ELR (cell line): ENCODE data around the gene ASB16.

Experiments used
- DNase-seq: peaks from one replicate; pipeline ENCODE4 v3.0.0-alpha.2; 2015; ENCODE audit warnings: low read depth

ASB16 gene

GRCh38 chr17:44209786-44210341 is 39.4 kb downstream of the ASB16 start:
- DNase-seq, result peak; percentile 67

GRCh38 chr17:44210342-44211192 is 40.1 kb downstream of the ASB16 start:
- peak; percentile 89 for DNase-seq

- no peak for DNase-seq
These were observed 41.1 kb downstream of the ASB16 start for GRCh38 chr17:44211281-44212265.

GRCh38 chr17:44212507-44213402 is 42.3 kb downstream of the ASB16 start:
- DNase-seq, result no peak

GRCh38 chr17:44213403-44214229 is 43.1 kb downstream of the ASB16 start:
- DNase-seq, result no peak

- no peak for DNase-seq
These were observed 43.7 kb downstream of the ASB16 start for GRCh38 chr17:44214230-44214494.

GRCh38 chr17:44214896-44215295 is 44.4 kb downstream of the ASB16 start:
- no peak for DNase-seq

GRCh38 chr17:44216173-44216572 is 45.7 kb downstream of the ASB16 start:
- DNase-seq, result no peak

- DNase-seq, result no peak
These were observed 46.2 kb downstream of the ASB16 start for GRCh38 chr17:44216694-44217093.

- DNase-seq, result no peak
These were observed 47.3 kb downstream of the ASB16 start for GRCh38 chr17:44217738-44218343.

GRCh38 chr17:44218344-44219107 is 48.0 kb downstream of the ASB16 start:
- DNase-seq, result peak; percentile 96

- peak; percentile 87 for DNase-seq
These were observed 48.7 kb downstream of the ASB16 start for GRCh38 chr17:44219108-44219615.

GRCh38 chr17:44219616-44220212 is 49.2 kb downstream of the ASB16 start, which contains the start of gene UBTF:
TSS of gene UBTF (minus strand) at chr17:44219675. CDS start at chr17:44218229, 1,446 bp downstream.
- DNase-seq, result peak; percentile 81

GRCh38 chr17:44220213-44221083 is 49.9 kb downstream of the ASB16 start:
- DNase-seq, result peak; percentile 63

- peak; percentile 90 for DNase-seq
These were observed 50.8 kb downstream of the ASB16 start for GRCh38 chr17:44221084-44221861.

- no peak for DNase-seq
These were observed 51.3 kb downstream of the ASB16 start for GRCh38 chr17:44221862-44222111.
